GM23338 (cell line): ENCODE measurements around the gene COL4A3. TPM values are rescaled to one million over a fixed set of nuclear protein-coding genes. Genes with fewer than 3 reads are reported as not detected.

Source experiments
- ATAC-seq: fragments of 200-7000 bp; cut with Tn5 transposase; 3 replicates; pipeline ENCODE4 v1.9.1; 2020
- DNase-seq: peaks from one replicate; pipeline ENCODE4 v3.0.0-alpha.2; 2015; ENCODE audit warnings: low spot score
- H2AFZ ChIP-seq: fragments of 200-600 bp; sonication (generic); 2 replicates; pipeline ENCODE4 v1.8.0; 2016; ENCODE audit warnings: antibody characterized with exemption, mild to moderate bottlenecking, moderate library complexity
- H3F3A ChIP-seq: fragments of 200-600 bp; sonication (generic); replicated peaks from 2 replicates; pipeline ENCODE4 v1.8.0; 2017; ENCODE audit warnings: antibody characterized with exemption, mixed run types, low read depth
- H3K27ac ChIP-seq: fragments of 200-600 bp; sonication (generic); 2 replicates; pipeline ENCODE4 v1.6.1; 2016; ENCODE audit warnings: low read depth
- H3K27me3 ChIP-seq: fragments of 200-600 bp; sonication (generic); 2 replicates; pipeline ENCODE4 v1.8.0; 2016; ENCODE audit warnings: mild to moderate bottlenecking, mixed run types, moderate library complexity; ENCODE audit not compliant: insufficient read depth
- H3K36me3 ChIP-seq: fragments of 200-600 bp; sonication (generic); 2 replicates; pipeline ENCODE4 v1.8.0; 2016; ENCODE audit warnings: mild to moderate bottlenecking; ENCODE audit not compliant: insufficient read depth
- H3K4me1 ChIP-seq: fragments of 200-600 bp; sonication (generic); 2 replicates; pipeline ENCODE4 v1.8.0; 2016; ENCODE audit warnings: mild to moderate bottlenecking, moderate library complexity; ENCODE audit not compliant: insufficient read depth
- H3K4me2 ChIP-seq: fragments of 200-600 bp; sonication (generic); 2 replicates; pipeline ENCODE4 v1.7.1; 2017; ENCODE audit warnings: mixed run types
- H3K4me3 ChIP-seq: fragments of 200-600 bp; sonication (generic); 2 replicates; pipeline ENCODE4 v1.6.1; 2016; ENCODE audit warnings: mixed run types
- H3K79me2 ChIP-seq: fragments of 200-600 bp; sonication (generic); replicated peaks from 2 replicates; pipeline ENCODE4 v1.8.0; 2017; ENCODE audit warnings: mild to moderate bottlenecking; ENCODE audit not compliant: insufficient read depth
- H3K9me2 ChIP-seq: fragments of 200-600 bp; sonication (generic); 2 replicates; pipeline ENCODE4 v1.8.0; 2017; ENCODE audit not compliant: insufficient read depth
- H4K20me1 ChIP-seq: fragments of 200-600 bp; sonication (generic); replicated peaks from 2 replicates; pipeline ENCODE4 v1.8.0; 2017; ENCODE audit warnings: mild to moderate bottlenecking; ENCODE audit not compliant: insufficient read depth
- H3K27ac Mint-ChIP-seq: 2 replicates; pipeline ENCODE4 v1.8.0; 2020; ENCODE audit warnings: inconsistent platforms, mild to moderate bottlenecking, moderate library complexity, mixed read lengths
- H3K27me3 Mint-ChIP-seq: 3 replicates; pipeline ENCODE4 v1.8.0; 2022; ENCODE audit warnings: low read depth, mild to moderate bottlenecking, moderate library complexity, mixed read lengths, inconsistent platforms; ENCODE audit not compliant: insufficient read depth, poor library complexity
- H3K36me3 Mint-ChIP-seq: 3 replicates; pipeline ENCODE4 v1.8.0; 2021; ENCODE audit warnings: low read depth, mild to moderate bottlenecking, inconsistent platforms, moderate library complexity, mixed read lengths
- H3K4me1 Mint-ChIP-seq: 3 replicates; pipeline ENCODE4 v1.8.0; 2020; ENCODE audit warnings: mild to moderate bottlenecking, inconsistent platforms, mixed read lengths
- H3K4me3 Mint-ChIP-seq: 3 replicates; pipeline ENCODE4 v1.8.0; 2021; ENCODE audit warnings: moderate library complexity, mild to moderate bottlenecking, inconsistent platforms, mixed read lengths
- H3K9me3 Mint-ChIP-seq: 3 replicates; pipeline ENCODE4 v1.8.0; 2020; ENCODE audit warnings: moderate library complexity, mild to moderate bottlenecking, inconsistent platforms, mixed read lengths
- CTCF ChIP-seq, 2 experiments: fragments of 200-600 bp in 1 of 2; sonication (generic) in 1 of 2; conservative IDR thresholded peaks; 2 replicates each; pipeline versions ENCODE4 v1.5.1 to v1.6.1; 2016 to 2017; ENCODE audit warnings: antibody characterized with exemption in 2 of 2, low read depth in 2 of 2, mild to moderate bottlenecking in 2 of 2, moderate library complexity in 1 of 2
- ETS1 ChIP-seq: IDR thresholded peaks from 2 replicates; pipeline ENCODE4 v1.6.1; 2016; ENCODE audit warnings: antibody characterized with exemption
- EZH2 ChIP-seq: fragments of 200-600 bp; sonication (generic); IDR thresholded peaks from one replicate; pipeline ENCODE4 v1.8.0; 2017; ENCODE audit warnings: antibody characterized with exemption, mild to moderate bottlenecking, low read depth; ENCODE audit not compliant: unreplicated experiment
- EZH2phosphoT487 ChIP-seq: fragments of 200-600 bp; sonication (generic); IDR thresholded peaks from one replicate; pipeline ENCODE4 v1.8.1; 2018; ENCODE audit warnings: antibody characterized with exemption; ENCODE audit not compliant: unreplicated experiment
- JUNB ChIP-seq: IDR thresholded peaks from one replicate; pipeline ENCODE4 v1.6.1; 2016; ENCODE audit warnings: antibody characterized with exemption; ENCODE audit not compliant: unreplicated experiment
- NANOG ChIP-seq: IDR thresholded peaks from 2 replicates; pipeline ENCODE4 v1.6.1; 2016; ENCODE audit warnings: antibody characterized with exemption, borderline replicate concordance
- POLR2AphosphoS5 ChIP-seq: IDR thresholded peaks from 2 replicates; pipeline ENCODE4 v1.6.1; 2016; ENCODE audit warnings: antibody characterized with exemption, low read depth
- REST ChIP-seq: IDR thresholded peaks from one replicate; pipeline ENCODE4 v1.6.1; 2018; ENCODE audit warnings: antibody characterized with exemption; ENCODE audit not compliant: unreplicated experiment
- STAT1 ChIP-seq: IDR thresholded peaks from one replicate; pipeline ENCODE4 v1.6.1; 2016; ENCODE audit warnings: antibody characterized with exemption; ENCODE audit not compliant: unreplicated experiment
- ZNF114 ChIP-seq: fragments of 250-450 bp; sonication (Bioruptor Pico); IDR thresholded peaks from 2 replicates; pipeline ENCODE4 v1.5.0; 2020; ENCODE audit warnings: mild to moderate bottlenecking, moderate library complexity
- ZNF331 ChIP-seq: fragments of 250-450 bp; sonication (Bioruptor Pico); IDR thresholded peaks from 2 replicates; pipeline ENCODE4 v1.5.0; 2020; ENCODE audit warnings: low read depth, mild to moderate bottlenecking, moderate library complexity
- polyA plus RNA-seq: library from polyadenylated mRNA; unstranded; fragments of >200 nt; fragmentation: Nextera tagmentation; extraction: Ambion mirVana; gene quantifications from 2 replicates; pipeline ENCODE4 v1.2.1, GENCODE V29; 2016
- total RNA-seq: library from RNA; depleted of rRNA; stranded (reverse); fragments of >200 nt; shearing (Covaris generic); gene quantifications from 2 replicates; pipeline ENCODE4 v1.2.3, GENCODE V29; 2014

The COL4A3 gene
- total and polyA plus RNA-seq, 2 experiments from 2014 or later: 1.1 to 3.5 TPM

GRCh38 chr2:227241005-227241404 is 76.6 kb downstream of the COL4A3 start (continued):
- TF ChIP-seq ZNF331 (CRISPR knock-in tag): no peak
- TF ChIP-seq ETS1: no peak
- no peak for TF ChIP-seq EZH2phosphoT487
- no peak for TF ChIP-seq JUNB
- TF ChIP-seq REST: no peak
- TF ChIP-seq ZNF114 (CRISPR knock-in tag): no peak
- TF ChIP-seq STAT1: no peak
- no peak for TF ChIP-seq NANOG

- no peaks in the 10 kb centered on the region for H3K79me2 ChIP-seq
- no peak for DNase-seq
- H3K4me3 ChIP-seq: no peak overlapping the region
- H4K20me1 ChIP-seq: no peaks in the 10 kb centered on the region
- no peaks in the 10 kb centered on the region for H3K36me3 ChIP-seq
- no peak overlapping the region for H2AFZ ChIP-seq
- no peaks in the 10 kb centered on the region for H3F3A ChIP-seq
- no peaks in the 10 kb centered on the region for H3K9me2 ChIP-seq
- no peak overlapping the region for H3K27ac Mint-ChIP-seq
- no peaks in the 10 kb centered on the region for H3K9me3 Mint-ChIP-seq
- H3K4me1 ChIP-seq: peaks cover 6% of the 10 kb centered on the region; the same call in 1 of the 2 replicates
- no peak overlapping the region for H3K27ac ChIP-seq
- no peaks in the 10 kb centered on the region for H3K27me3 ChIP-seq
- peaks cover 4% of the 10 kb centered on the region; the same call in 2 of the 3 replicates for H3K4me1 Mint-ChIP-seq
- no peak overlapping the region for H3K4me2 ChIP-seq
- no peaks in the 10 kb centered on the region for H3K36me3 Mint-ChIP-seq
- no peaks in the 10 kb centered on the region for H3K27me3 Mint-ChIP-seq
- ATAC-seq: no peak
- H3K4me3 Mint-ChIP-seq: no peak overlapping the region
- TF ChIP-seq EZH2 (no peak), CTCF (conservative IDR thresholded peaks at IDR 0.05; ENCODE audit: low read depth in 2 of 2) (no peak), ETS1 (no peak), ZNF331 (CRISPR knock-in tag) (no peak), EZH2phosphoT487 (no peak), POLR2AphosphoS5 (no peak), NANOG (no peak), STAT1 (no peak), JUNB (no peak)
These were observed 84.5 kb downstream of the COL4A3 start for GRCh38 chr2:227248876-227249275.
